IPS DF 19.7 (cell line): Measurements from ENCODE around the gene GABARAP.

Experiments used
- DNase-seq: peaks from one replicate; pipeline ENCODE4 v3.0.0-alpha.2; 2013; ENCODE audit warnings: low read depth, low spot score

Gene GABARAP

GRCh38 chr17:7241783-7242716 lies at the start of gene GABARAP:
Gene GABARAP, minus strand, starts transcription at chr17:7242449. Its CDS starts 119 bp downstream, at chr17:7242330.
- no peak for DNase-seq

GRCh38 chr17:7290685-7291084 lies 48.4 kb upstream of the GABARAP start:
- DNase-seq: no peak

- DNase-seq: no peak
These were observed 47.9 kb upstream of the GABARAP start for GRCh38 chr17:7290166-7290565.

- no peak for DNase-seq
These were observed 47.2 kb upstream of the GABARAP start for GRCh38 chr17:7289256-7290032.

- no peak for DNase-seq
These were observed 43.4 kb upstream of the GABARAP start for GRCh38 chr17:7285679-7286078.

GRCh38 chr17:7284911-7285310 lies 42.7 kb upstream of the GABARAP start:
- DNase-seq: no peak

GRCh38 chr17:7283471-7284216 lies 41.4 kb upstream of the GABARAP start:
- DNase-seq: no peak

GRCh38 chr17:7282752-7283321 lies 40.6 kb upstream of the GABARAP start:
- no peak for DNase-seq

- DNase-seq: no peak
These were observed 39.9 kb upstream of the GABARAP start for GRCh38 chr17:7281953-7282751.

- peak; percentile 79 for DNase-seq
These were observed 39.1 kb upstream of the GABARAP start, which contains the start of gene SLC2A4 for GRCh38 chr17:7281074-7281952. Gene SLC2A4, plus strand, starts transcription at chr17:7281718. Its CDS starts 217 bp downstream, at chr17:7281935.

GRCh38 chr17:7280519-7281073 lies 38.3 kb upstream of the GABARAP start:
- peak; percentile 92 for DNase-seq

GRCh38 chr17:7279448-7279847 lies 37.2 kb upstream of the GABARAP start:
- DNase-seq: no peak

- no peak for DNase-seq
These were observed 24.5 kb upstream of the GABARAP start for GRCh38 chr17:7266784-7267183.

- DNase-seq: no peak
These were observed 21.5 kb upstream of the GABARAP start for GRCh38 chr17:7263801-7264078.

- no peak for DNase-seq
These were observed 20.9 kb upstream of the GABARAP start for GRCh38 chr17:7262935-7263800.

- no peak for DNase-seq
These were observed 20.1 kb upstream of the GABARAP start, which contains the start of gene CLDN7 for GRCh38 chr17:7262192-7262934. Gene CLDN7, minus strand, starts transcription at chr17:7262478. Its CDS starts 435 bp downstream, at chr17:7262043.

GRCh38 chr17:7261379-7262191 lies 19.3 kb upstream of the GABARAP start:
- DNase-seq: no peak
